ENCODE data around the gene STPG2. TPM values are rescaled to one million over a fixed set of nuclear protein-coding genes. Genes with fewer than 3 reads are reported as not detected.

Gene STPG2
- total RNA-seq: 0.15 TPM
- long read RNA-seq: 0 reads

GRCh38 chr4:98143001-98143899 lies at the start of gene STPG2:
Gene STPG2, minus strand, starts transcription at chr4:98143476.
- DNase-seq: peak; percentile 96
- peak; percentile 100 for ATAC-seq
- intact Hi-C loops (cut with micrococcal nuclease): no loop called here

- no peak for DNase-seq
- ATAC-seq: no peak
- intact Hi-C loops (cut with micrococcal nuclease): no loop called here
Observed at GRCh38 chr4:98185279-98185678, 42.0 kb upstream of the STPG2 start.

- no peak for DNase-seq
Observed at GRCh38 chr4:98181809-98182208, 38.5 kb upstream of the STPG2 start.

GRCh38 chr4:98179951-98180350 lies 36.7 kb upstream of the STPG2 start:
- intact Hi-C loops (cut with micrococcal nuclease): no loop called here
- ATAC-seq (no peak), DNase-seq (no peak)

More at GRCh38 chr4:98181809-98182208, 38.5 kb upstream of the STPG2 start:
- intact Hi-C loops (cut with micrococcal nuclease): no loop called here
- no peak for ATAC-seq

GRCh38 chr4:98176531-98176930 lies 33.3 kb upstream of the STPG2 start:
- intact Hi-C loops (cut with micrococcal nuclease): no loop called here
- DNase-seq (no peak), ATAC-seq (no peak)

GRCh38 chr4:98170035-98170434 lies 26.8 kb upstream of the STPG2 start:
- DNase-seq (no peak), ATAC-seq (no peak)
- intact Hi-C loops (cut with micrococcal nuclease): no loop called here

GRCh38 chr4:98166731-98167041 lies 23.4 kb upstream of the STPG2 start:
- intact Hi-C loops (cut with micrococcal nuclease): no loop called here
- no peak for DNase-seq
- no peak for ATAC-seq

- DNase-seq (peak; percentile 76), ATAC-seq (peak; percentile 100)
- intact Hi-C loops (cut with micrococcal nuclease): no loop called here
Observed at GRCh38 chr4:98166025-98166730, 22.9 kb upstream of the STPG2 start.

GRCh38 chr4:98162696-98163095 lies 19.4 kb upstream of the STPG2 start:
- ATAC-seq: no peak

GRCh38 chr4:98151145-98151924 lies 8.1 kb upstream of the STPG2 start:
- ATAC-seq: no peak
- intact Hi-C loops (cut with micrococcal nuclease): no loop called here
- DNase-seq: no peak

More at GRCh38 chr4:98162696-98163095, 19.4 kb upstream of the STPG2 start:
- no peak for DNase-seq
- intact Hi-C loops (cut with micrococcal nuclease): no loop called here

- DNase-seq: no peak
- no peak for ATAC-seq
- intact Hi-C loops (cut with micrococcal nuclease): no loop called here
Observed at GRCh38 chr4:98150092-98150761, 7.0 kb upstream of the STPG2 start.

GRCh38 chr4:98148856-98149255 lies 5.6 kb upstream of the STPG2 start:
- ATAC-seq: no peak
- intact Hi-C loops (cut with micrococcal nuclease): no loop called here
- no peak for DNase-seq

GRCh38 chr4:98126141-98126540 lies 17.1 kb downstream of the STPG2 start:
- DNase-seq: no peak
- intact Hi-C loops (cut with micrococcal nuclease): no loop called here
- no peak for ATAC-seq

- DNase-seq (no peak), ATAC-seq (no peak)
- intact Hi-C loops (cut with micrococcal nuclease): no loop called here
Observed at GRCh38 chr4:98125585-98125984, 17.7 kb downstream of the STPG2 start.

GRCh38 chr4:98117363-98117762 lies 25.9 kb downstream of the STPG2 start:
- intact Hi-C loops (cut with micrococcal nuclease): no loop called here
- ATAC-seq (no peak), DNase-seq (no peak)

- no peak for DNase-seq
- intact Hi-C loops (cut with micrococcal nuclease): no loop called here
- peak; percentile 51 for ATAC-seq
Observed at GRCh38 chr4:98113012-98113411, 30.3 kb downstream of the STPG2 start.

GRCh38 chr4:98110929-98111328 lies 32.3 kb downstream of the STPG2 start:
- intact Hi-C loops (cut with micrococcal nuclease): no loop called here
- DNase-seq (no peak), ATAC-seq (no peak)

- DNase-seq: no peak
- no peak for ATAC-seq
- intact Hi-C loops (cut with micrococcal nuclease): no loop called here
Observed at GRCh38 chr4:98110214-98110613, 33.1 kb downstream of the STPG2 start.

GRCh38 chr4:98102660-98103059 lies 40.6 kb downstream of the STPG2 start:
- intact Hi-C loops (cut with micrococcal nuclease): no loop called here
- no peak for ATAC-seq
- DNase-seq: no peak

All from left ventricle myocardium superior (tissue), 1 donor.